Astrocyte of the cerebellum (primary cell): Measurements from ENCODE around the gene AFDN.

Experiments used
- DNase-seq: peaks from one replicate; pipeline ENCODE4 v3.0.0-alpha.2; 2011; ENCODE audit warnings: low read depth
- H3K4me3 ChIP-seq: 2 replicates; pipeline ENCODE4 v1.5.1; 2011; ENCODE audit warnings: mild to moderate bottlenecking, low read depth, low read length, moderate library complexity
- CTCF ChIP-seq: IDR thresholded peaks from 2 replicates; pipeline ENCODE4 v1.5.1; 2012; ENCODE audit warnings: low read length, low read depth, moderate library complexity, mild to moderate bottlenecking; ENCODE audit errors: missing control alignments
- in situ Hi-C: cut with HindIII; loops from 2 replicates; pipeline ENCODE4 v1.10.0; 2017; ENCODE audit warnings: low sequenced_read_pairs

AFDN gene

DNA sequence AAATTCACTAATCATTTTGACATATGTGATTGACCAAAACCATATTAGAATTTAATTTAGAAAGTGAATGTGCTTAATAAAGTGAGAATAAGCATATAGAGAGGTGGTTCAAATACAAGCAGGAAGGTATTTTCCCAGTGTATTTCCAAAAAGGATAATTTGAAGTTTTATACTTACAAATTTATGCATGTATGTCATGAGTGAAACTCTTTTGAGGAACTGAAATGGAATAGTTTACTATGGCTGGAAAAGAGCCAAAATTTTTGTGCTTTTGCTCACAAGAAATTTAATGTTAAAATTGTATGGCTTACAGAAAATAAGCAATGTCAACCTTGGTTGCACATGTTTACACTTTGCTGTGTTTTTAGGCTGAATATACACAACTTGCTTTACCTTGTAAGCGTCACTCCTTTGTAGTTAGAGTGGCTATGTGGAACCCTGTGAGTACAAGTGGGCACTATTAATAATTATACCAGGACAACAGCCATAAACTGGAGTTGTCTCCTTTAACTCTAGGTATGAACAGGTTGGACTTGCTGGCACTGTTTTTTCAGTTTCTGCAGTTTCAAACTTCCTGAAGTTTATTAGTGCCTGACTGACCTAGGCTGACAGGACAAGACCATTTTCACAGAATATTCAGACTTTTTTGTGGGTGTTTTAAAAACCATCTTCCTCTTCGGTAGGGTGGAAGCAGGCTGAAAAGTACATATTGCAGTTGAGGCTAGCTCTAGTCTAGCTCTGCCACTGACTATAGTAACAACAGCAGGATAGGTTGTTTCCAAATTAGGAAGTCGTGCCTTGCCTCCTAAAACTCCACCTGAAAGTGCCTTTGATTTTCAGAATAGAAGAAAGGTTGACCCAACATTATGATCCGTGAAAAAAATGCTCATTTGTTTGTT lies 6.0 kb downstream of the AFDN start:
- no peak for DNase-seq
- in situ Hi-C loops: no loop called here
- no peak for TF ChIP-seq CTCF
- no peak overlapping the region for H3K4me3 ChIP-seq

DNA sequence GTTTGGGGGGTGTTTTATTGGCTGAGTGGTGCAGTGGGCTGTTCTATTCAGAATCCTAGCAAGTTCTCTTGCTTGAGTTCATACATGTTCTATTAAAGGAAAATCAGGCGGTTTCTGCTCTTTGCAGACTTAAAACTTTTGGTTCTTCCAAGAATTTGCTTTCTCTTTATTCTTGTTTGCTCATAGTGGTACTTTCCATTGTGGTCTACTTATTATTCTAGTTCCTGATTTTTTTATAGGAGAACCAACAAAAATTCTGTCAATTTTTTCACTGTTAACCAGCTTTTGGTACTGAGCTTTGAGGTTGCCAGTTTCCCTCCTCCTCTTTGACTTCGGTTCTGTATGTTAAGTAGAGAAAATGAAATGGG lies 6.7 kb downstream of the AFDN start:
- no peak for TF ChIP-seq CTCF
- DNase-seq: no peak
- H3K4me3 ChIP-seq: no peak overlapping the region
- in situ Hi-C loops: no loop called here

DNA sequence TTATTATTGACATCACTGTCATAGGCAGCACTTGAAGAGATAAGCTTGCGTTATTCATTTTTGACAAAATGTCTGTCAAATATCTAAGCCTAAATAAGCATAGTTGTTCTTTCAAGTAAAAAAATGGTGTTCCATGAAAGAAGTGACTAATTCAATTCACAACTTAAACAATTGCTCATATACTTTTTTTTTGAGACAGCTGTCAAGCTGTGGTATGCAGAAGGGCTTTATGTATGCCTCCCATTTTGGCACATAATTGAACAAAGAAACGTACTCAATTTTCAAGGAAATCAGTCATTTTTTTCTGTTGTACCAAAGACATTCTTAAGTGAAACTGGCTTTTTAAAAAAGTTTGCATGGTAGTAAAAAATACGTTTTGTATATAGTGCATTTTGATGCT lies 8.5 kb downstream of the AFDN start:
- in situ Hi-C loops: no loop called here
- no peak overlapping the region for H3K4me3 ChIP-seq
- TF ChIP-seq CTCF: no peak
- no peak for DNase-seq

DNA sequence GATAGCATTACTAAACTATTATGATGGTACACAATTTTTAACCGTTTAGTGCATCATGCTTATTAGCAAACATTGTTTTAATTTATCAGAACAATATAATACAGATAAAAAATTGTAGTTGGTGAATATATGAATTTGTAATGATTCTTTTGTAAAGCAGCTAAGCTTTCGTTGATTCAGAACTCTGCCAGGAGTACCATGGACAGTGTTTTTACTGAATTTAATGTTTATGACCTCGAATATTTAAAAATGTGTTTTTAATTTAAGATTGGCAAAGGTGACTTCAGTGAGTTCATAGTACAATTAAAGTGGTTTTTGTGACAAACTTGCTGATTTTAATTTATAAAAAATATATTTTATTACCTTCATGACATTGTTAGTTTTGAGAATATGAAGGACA lies 10.0 kb downstream of the AFDN start:
- H3K4me3 ChIP-seq: no peak overlapping the region
- TF ChIP-seq CTCF: no peak
- in situ Hi-C loops: no loop called here
- no peak for DNase-seq

DNA sequence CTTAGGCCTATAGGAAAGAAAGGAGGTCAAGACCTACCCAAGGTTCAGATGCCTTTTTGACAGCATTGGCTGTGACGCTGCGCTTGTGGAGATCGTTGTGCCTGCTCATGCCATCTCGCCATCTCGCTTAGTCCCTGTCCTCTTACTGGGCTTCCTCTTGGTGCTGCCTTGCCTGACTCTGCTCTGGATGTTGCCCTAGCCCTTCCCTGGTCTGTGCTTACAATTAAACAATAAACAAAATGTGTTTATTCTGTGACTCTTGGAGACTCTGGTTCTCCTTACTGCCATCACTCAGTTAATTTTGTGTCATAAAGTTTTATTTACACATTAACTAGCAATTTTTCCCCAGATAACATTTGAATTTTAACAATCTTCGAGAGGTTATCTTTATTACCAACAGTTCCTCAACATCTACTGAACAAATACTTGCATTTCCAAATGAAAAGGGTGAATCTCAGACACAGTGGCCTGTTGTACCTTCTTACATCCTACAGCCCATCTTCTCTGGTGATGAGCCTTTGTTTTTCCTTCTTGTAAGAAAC lies 11.6 kb downstream of the AFDN start:
- TF ChIP-seq CTCF: no peak
- H3K4me3 ChIP-seq: no peak overlapping the region
- no peak for DNase-seq
- in situ Hi-C loops: no loop called here

GRCh38 chr6:167839343-167839742 lies 12.6 kb downstream of the AFDN start:
- in situ Hi-C loops: no loop called here
- DNase-seq: no peak
- no peak overlapping the region for H3K4me3 ChIP-seq
- TF ChIP-seq CTCF: no peak
